ENCODE results near the gene KRTAP5-8. TPM values are rescaled to one million over a fixed set of nuclear protein-coding genes. Genes with fewer than 3 reads are reported as not detected.

The KRTAP5-8 gene
- total and polyA plus RNA-seq, 9 of the 15 experiments (the other 6 are each of a cell fraction or from before 2014, with no cell fraction given): not detected

DNA sequence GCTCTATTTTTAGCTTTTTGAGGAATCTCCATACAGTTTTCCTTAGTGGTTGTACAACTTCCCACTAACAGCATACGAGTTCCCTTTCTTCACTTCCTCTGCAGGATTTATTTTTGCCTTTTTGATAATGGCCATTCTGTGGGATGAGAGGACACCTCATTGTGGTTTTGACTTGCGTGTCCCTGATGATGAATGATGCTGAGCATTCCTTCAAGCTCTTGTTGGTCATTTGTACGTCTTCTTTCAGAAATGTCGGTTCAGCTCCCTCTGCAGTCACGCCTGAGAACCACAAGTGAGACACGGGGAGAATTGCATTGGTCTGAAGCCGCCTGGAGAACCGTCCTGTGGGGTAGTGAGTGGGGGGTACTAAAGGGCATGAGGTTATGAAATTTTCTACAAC, 25.6 kb downstream of the KRTAP5-8 start (continued):
- TF ChIP-seq, protein P1, sequence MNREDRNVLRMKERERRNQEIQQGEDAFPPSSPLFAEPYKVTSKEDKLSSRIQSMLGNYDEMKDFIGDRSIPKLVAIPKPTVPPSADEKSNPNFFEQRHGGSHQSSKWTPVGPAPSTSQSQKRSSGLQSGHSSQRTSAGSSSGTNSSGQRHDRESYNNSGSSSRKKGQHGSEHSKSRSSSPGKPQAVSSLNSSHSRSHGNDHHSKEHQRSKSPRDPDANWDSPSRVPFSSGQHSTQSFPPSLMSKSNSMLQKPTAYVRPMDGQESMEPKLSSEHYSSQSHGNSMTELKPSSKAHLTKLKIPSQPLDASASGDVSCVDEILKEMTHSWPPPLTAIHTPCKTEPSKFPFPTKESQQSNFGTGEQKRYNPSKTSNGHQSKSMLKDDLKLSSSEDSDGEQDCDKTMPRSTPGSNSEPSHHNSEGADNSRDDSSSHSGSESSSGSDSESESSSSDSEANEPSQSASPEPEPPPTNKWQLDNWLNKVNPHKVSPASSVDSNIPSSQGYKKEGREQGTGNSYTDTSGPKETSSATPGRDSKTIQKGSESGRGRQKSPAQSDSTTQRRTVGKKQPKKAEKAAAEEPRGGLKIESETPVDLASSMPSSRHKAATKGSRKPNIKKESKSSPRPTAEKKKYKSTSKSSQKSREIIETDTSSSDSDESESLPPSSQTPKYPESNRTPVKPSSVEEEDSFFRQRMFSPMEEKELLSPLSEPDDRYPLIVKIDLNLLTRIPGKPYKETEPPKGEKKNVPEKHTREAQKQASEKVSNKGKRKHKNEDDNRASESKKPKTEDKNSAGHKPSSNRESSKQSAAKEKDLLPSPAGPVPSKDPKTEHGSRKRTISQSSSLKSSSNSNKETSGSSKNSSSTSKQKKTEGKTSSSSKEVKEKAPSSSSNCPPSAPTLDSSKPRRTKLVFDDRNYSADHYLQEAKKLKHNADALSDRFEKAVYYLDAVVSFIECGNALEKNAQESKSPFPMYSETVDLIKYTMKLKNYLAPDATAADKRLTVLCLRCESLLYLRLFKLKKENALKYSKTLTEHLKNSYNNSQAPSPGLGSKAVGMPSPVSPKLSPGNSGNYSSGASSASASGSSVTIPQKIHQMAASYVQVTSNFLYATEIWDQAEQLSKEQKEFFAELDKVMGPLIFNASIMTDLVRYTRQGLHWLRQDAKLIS (CRISPR knock-in tag; IDR thresholded peaks at IDR 0.05): no peak
- TF ChIP-seq MECOM (CRISPR knock-in tag; IDR thresholded peaks at IDR 0.05) (0 out of 2 replicates have a peak, but pooled peaks have one; percentile 19), SPI1 (IDR thresholded peaks at IDR 0.05; ENCODE audit: borderline replicate concordance, low read depth, low read length) (peak; percentile 14; the same call in 1 of the 2 replicates), HNRNPL (IDR thresholded peaks at IDR 0.05; ENCODE audit: low read depth, low read length) (no peak), NEUROD1 (IDR thresholded peaks at IDR 0.05; ENCODE audit: borderline replicate concordance, low read depth, low read length, partially characterized antibody) (no peak), KAT8 (IDR thresholded peaks at IDR 0.05; ENCODE audit: low read depth) (no peak), SP1 (CRISPR knock-in tag; IDR thresholded peaks at IDR 0.05) (no peak), POLR2A (conservative IDR thresholded peaks at IDR 0.05) (no peak), NFE2L1 (tag; IDR thresholded peaks at IDR 0.05; ENCODE audit: borderline replicate concordance, low read depth) (no peak), PHB2 (IDR thresholded peaks at IDR 0.05; ENCODE audit: low read depth) (no peak), ZNF695 (CRISPR knock-in tag; IDR thresholded peaks at IDR 0.05) (no peak), ZEB2 (IDR thresholded peaks at IDR 0.05) (0 out of 2 replicates have a peak, but pooled peaks have one; percentile 16), RBM22 (IDR thresholded peaks at IDR 0.05; ENCODE audit: low read depth, low read length, poor library complexity, severe bottlenecking) (no peak)
- TF ChIP-seq, protein P2, sequence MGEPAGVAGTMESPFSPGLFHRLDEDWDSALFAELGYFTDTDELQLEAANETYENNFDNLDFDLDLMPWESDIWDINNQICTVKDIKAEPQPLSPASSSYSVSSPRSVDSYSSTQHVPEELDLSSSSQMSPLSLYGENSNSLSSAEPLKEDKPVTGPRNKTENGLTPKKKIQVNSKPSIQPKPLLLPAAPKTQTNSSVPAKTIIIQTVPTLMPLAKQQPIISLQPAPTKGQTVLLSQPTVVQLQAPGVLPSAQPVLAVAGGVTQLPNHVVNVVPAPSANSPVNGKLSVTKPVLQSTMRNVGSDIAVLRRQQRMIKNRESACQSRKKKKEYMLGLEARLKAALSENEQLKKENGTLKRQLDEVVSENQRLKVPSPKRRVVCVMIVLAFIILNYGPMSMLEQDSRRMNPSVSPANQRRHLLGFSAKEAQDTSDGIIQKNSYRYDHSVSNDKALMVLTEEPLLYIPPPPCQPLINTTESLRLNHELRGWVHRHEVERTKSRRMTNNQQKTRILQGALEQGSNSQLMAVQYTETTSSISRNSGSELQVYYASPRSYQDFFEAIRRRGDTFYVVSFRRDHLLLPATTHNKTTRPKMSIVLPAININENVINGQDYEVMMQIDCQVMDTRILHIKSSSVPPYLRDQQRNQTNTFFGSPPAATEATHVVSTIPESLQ (CRISPR knock-in tag; IDR thresholded peaks at IDR 0.05): no peak
- TF ChIP-seq, protein P3, sequence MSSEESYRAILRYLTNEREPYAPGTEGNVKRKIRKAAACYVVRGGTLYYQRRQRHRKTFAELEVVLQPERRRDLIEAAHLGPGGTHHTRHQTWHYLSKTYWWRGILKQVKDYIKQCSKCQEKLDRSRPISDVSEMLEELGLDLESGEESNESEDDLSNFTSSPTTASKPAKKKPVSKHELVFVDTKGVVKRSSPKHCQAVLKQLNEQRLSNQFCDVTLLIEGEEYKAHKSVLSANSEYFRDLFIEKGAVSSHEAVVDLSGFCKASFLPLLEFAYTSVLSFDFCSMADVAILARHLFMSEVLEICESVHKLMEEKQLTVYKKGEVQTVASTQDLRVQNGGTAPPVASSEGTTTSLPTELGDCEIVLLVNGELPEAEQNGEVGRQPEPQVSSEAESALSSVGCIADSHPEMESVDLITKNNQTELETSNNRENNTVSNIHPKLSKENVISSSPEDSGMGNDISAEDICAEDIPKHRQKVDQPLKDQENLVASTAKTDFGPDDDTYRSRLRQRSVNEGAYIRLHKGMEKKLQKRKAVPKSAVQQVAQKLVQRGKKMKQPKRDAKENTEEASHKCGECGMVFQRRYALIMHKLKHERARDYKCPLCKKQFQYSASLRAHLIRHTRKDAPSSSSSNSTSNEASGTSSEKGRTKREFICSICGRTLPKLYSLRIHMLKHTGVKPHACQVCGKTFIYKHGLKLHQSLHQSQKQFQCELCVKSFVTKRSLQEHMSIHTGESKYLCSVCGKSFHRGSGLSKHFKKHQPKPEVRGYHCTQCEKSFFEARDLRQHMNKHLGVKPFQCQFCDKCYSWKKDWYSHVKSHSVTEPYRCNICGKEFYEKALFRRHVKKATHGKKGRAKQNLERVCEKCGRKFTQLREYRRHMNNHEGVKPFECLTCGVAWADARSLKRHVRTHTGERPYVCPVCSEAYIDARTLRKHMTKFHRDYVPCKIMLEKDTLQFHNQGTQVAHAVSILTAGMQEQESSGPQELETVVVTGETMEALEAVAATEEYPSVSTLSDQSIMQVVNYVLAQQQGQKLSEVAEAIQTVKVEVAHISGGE (CRISPR knock-in tag; IDR thresholded peaks at IDR 0.05): no peak
- TF ChIP-seq, protein P4, sequence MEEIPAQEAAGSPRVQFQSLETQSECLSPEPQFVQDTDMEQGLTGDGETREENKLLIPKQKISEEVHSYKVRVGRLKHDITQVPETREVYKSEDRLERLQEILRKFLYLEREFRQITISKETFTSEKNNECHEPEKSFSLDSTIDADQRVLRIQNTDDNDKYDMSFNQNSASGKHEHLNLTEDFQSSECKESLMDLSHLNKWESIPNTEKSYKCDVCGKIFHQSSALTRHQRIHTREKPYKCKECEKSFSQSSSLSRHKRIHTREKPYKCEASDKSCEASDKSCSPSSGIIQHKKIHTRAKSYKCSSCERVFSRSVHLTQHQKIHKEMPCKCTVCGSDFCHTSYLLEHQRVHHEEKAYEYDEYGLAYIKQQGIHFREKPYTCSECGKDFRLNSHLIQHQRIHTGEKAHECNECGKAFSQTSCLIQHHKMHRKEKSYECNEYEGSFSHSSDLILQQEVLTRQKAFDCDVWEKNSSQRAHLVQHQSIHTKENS (CRISPR knock-in tag; IDR thresholded peaks at IDR 0.05): no peak
